B cell (primary cell): ENCODE measurements around the gene BLCAP.

Source experiments
- EZH2 ChIP-seq: IDR thresholded peaks from 2 replicates; pipeline ENCODE4 v1.6.1; 2012; ENCODE audit warnings: borderline replicate concordance, low read depth, mild to moderate bottlenecking, moderate library complexity, low read length; ENCODE audit not compliant: insufficient read depth, poor library complexity, severe bottlenecking
- TF ChIP-seq, protein P1 (sequence below): fragments of 200-600 bp; IDR thresholded peaks from one replicate; pipeline ENCODE4 v1.8.0; 2022; ENCODE audit warnings: antibody characterized with exemption, mild to moderate bottlenecking

DNA sequence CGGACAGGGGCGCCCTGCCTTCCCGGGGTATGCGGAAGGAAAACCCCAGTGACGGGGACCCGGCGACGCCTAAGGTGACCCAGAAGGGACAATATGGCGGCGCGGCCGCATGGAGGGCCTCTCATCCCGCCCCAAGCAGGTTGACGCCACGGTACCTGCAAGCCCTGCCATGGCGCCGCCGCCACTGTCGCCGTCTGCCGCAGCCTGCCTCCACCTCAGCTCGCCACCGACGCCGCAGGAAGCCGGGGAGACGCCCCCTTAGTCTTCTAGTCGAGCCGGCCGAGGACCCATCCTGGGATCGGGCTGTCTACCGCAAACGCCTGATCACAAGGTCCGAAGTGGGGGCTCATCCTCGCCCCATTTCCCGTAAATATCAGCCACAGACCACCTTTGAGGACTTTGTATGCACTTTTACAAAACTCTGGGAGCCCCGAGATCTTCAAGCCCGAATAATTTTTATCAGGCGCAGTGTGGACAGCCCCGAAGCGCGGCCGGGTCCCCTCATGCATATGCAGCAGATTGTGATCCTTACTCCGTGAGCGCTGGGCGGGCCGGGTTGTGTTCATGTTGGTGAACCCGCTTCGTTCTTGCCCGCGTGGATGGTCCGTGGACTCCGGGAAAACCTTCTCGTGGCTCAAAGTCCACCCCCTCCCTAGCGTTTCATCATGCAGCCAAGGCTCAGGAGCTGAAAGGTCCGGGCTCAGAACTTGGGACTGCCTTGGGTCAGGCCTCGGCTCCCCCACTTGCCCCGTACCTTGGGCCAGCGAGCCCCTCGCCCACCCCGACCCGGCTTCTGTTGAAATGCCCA is at the start of gene BLCAP:
- TF ChIP-seq, protein P1, sequence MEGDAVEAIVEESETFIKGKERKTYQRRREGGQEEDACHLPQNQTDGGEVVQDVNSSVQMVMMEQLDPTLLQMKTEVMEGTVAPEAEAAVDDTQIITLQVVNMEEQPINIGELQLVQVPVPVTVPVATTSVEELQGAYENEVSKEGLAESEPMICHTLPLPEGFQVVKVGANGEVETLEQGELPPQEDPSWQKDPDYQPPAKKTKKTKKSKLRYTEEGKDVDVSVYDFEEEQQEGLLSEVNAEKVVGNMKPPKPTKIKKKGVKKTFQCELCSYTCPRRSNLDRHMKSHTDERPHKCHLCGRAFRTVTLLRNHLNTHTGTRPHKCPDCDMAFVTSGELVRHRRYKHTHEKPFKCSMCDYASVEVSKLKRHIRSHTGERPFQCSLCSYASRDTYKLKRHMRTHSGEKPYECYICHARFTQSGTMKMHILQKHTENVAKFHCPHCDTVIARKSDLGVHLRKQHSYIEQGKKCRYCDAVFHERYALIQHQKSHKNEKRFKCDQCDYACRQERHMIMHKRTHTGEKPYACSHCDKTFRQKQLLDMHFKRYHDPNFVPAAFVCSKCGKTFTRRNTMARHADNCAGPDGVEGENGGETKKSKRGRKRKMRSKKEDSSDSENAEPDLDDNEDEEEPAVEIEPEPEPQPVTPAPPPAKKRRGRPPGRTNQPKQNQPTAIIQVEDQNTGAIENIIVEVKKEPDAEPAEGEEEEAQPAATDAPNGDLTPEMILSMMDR: no peak
- no peak for TF ChIP-seq EZH2
